Sciatic nerve (tissue), 2 donors: ENCODE results near the gene SCAF1. TPM values are rescaled to one million over a fixed set of nuclear protein-coding genes. Genes with fewer than 3 reads are reported as not detected.

Experiments used
- ATAC-seq: fragments of 200-7000 bp; cut with Tn5 transposase; one replicate; pipeline ENCODE4 v1.9.1; 2020; ENCODE audit warnings: mild to moderate bottlenecking, moderate library complexity
- DNase-seq: peaks from one replicate; pipeline ENCODE4 v3.0.0-alpha.2; 2020; ENCODE audit warnings: low spot score
- intact Hi-C: fragments of 100-400 bp; cut with DNase I; formaldehyde crosslinking; loops from one replicate; pipeline ENCODE4 v1.14.2; 2022
- total RNA-seq: library from RNA; stranded (reverse); fragmentation: NEBNext Ultra II Directional; extraction: Animal tissue kit (Norgen Biotek cat#: 25700); gene quantifications from one replicate; pipeline ENCODE4 v1.2.1, GENCODE V29; 2021
- donor health status: DM: no; HTN: no; CAD: no.
- donor health status: DM: no; HTN: no; CAD: no.

SCAF1 gene
- total RNA-seq, 1 donor from 2014 or later: 65.5 TPM

DNA sequence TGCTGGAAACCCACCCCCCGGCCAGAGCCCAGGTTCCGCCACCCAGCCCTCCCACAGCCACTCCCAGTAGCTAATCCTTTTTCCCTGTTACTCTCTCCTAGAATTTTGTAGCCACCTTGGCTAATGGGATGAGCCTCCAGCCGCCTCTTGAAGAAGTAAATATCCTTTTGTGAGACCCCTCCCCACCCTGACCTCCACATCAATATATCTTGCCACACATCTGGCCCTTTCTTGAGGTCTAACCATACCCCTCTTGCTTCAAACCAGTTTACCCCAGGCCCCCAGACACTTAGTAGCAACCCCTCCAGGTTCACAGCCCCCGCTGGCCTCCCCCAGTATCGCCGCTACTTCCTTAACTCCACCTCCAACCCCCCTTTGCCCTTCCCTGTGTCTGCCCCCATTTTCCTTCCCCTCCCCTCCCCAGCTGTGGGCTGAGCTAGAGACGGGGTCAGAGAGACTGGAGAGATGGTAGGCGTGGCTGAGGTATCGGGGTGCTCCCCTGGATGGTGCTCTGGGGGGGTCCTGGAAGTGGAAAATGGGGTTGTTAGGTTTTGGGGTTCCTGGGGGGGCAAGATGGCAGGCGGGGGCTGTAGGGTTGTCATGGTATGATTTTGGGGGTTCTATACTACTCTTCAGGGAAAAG lies 37.9 kb downstream of the SCAF1 start:
- ATAC-seq: no peak
- intact Hi-C loops: loop anchor here (10.0 kb wide), 1 partner anchor 95 kb away; the partner anchor contains the start of genes NOSIP and PRRG2

DNA sequence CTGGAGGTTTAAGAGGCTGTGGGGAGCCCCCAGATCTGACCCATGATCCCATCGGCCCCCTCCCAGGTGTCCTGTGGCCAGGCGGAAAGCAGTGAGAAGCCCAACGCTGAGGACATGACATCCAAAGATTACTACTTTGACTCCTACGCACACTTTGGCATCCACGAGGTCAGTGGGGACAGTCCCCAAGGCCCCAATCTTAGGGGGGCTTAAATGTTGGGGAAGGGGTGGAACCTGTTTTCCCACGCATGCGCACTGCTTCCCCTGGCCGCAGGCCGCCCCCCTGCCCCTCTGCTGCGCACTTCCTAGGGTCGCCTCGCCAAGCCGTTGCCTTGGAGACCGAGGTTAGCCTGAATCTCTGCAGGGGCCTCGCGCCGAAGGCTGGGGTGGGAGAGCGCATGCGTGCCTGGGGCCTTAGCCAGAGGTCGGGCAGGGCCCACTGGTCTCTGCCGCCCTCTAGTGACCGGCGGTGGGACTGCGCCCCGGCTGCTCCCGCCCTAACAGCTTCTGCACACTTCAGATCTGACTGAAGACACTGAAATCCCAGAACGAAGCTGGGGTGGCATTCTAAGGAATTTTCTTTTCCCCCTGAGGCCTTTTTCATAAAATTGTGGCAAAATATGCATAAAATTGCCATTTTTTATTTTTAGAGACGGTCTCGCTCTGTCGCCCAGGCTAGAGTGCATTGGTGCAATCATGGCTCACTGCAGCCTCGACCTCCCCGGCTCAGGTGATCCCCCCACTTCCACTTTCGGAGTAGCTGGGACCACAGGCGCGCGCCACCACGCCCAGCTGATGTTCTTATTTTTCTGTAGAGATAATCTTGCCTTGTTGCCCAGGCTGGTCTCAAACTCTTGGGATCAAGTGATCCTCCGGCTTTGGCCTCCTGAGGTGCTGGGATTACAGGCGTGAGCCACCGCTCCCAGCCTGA lies 38.7 kb downstream of the SCAF1 start:
- intact Hi-C loops: no loop called here
- peak; percentile 7 for ATAC-seq

More for the DNA sequence above, 37.9 kb downstream of the SCAF1 start:
- DNase-seq: peak; percentile 61

DNA sequence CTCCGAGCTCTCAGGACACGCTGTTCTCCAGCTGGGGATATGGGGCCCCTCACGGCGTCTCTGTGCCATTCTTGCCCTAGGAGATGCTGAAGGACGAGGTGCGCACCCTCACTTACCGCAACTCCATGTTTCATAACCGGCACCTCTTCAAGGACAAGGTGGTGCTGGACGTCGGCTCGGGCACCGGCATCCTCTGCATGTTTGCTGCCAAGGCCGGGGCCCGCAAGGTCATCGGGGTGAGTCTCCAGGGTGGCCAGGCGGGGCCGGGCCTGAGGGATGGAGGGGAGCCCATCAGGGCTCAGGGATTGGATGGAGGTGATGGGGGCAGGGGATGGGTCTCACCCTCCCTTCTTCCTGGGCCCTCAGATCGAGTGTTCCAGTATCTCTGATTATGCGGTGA lies 39.8 kb downstream of the SCAF1 start:
- no peak for DNase-seq
- intact Hi-C loops: no loop called here
- no peak for ATAC-seq

More for the DNA sequence above, 38.7 kb downstream of the SCAF1 start:
- peak; percentile 95 for DNase-seq

DNA sequence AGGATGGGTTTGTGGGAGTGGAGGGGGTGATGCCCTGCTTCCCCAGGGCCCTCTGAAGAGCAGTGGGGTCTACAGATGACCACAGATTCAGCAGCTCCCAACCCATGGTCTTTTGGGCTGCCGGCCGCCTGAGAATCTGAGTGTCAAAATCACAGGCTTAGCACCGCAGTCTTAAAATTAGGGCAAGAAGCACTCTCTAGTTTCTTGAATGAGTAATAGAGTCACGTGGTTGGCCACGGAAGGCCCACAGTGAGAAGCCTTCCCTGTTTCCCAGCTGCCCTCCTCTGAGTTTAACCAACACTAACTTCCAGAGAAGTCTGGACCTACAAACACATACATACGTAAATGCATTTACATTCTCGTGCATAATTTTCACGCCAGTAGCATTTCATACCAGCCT lies 40.3 kb downstream of the SCAF1 start:
- intact Hi-C loops: no loop called here

DNA sequence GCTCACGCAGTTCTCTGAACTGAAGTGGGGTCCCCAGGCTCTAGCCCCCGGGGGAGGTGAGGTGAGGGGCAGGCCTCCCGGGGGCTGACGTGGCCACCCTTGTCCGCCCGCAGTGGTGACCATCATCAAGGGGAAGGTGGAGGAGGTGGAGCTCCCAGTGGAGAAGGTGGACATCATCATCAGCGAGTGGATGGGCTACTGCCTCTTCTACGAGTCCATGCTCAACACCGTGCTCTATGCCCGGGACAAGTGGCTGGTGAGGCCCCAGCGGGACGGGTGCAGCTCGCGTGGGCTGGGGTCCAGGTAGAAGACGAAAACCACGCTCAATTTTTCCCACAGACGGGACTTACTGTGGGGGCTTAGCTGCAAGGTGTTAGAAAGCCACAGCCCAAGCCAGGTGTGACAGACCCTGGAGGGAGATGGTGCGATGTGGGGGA lies 41.8 kb downstream of the SCAF1 start:
- intact Hi-C loops: no loop called here
- no peak for DNase-seq
- no peak for ATAC-seq

More for the DNA sequence above, 40.3 kb downstream of the SCAF1 start:
- no peak for DNase-seq
- no peak for ATAC-seq

DNA sequence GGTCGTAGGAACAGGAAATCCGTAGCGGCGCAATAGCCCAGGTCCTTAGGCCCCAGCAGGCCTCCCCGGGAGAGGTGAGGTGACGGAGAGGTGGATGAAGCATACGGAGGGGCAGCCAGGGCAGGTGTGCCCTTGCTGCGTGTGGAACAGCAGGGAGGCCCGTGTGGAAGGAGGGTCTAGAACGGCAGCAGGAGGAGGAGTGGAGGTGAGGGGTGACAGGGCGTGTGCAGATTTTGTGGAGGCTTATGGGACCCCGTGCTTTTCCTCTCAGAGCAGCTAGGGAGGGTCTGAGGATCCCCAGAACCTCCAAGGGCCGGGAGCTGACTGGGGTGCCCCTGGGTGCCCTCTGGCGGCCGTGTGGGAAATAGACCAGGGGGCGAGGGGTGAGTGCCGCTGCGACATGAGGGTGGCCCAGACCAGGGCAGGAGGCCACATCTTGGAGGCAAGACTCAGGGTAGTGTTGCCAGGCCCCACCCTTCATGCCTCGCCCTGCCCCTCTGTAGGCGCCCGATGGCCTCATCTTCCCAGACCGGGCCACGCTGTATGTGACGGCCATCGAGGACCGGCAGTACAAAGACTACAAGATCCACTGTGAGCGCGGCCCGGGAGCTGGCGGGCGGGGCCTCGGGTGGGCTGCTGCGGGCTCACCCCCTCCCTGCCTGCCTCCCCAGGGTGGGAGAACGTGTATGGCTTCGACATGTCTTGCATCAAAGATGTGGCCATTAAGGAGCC lies 42.4 kb downstream of the SCAF1 start:
- no peak for ATAC-seq
- intact Hi-C loops: no loop called here
- DNase-seq: no peak

DNA sequence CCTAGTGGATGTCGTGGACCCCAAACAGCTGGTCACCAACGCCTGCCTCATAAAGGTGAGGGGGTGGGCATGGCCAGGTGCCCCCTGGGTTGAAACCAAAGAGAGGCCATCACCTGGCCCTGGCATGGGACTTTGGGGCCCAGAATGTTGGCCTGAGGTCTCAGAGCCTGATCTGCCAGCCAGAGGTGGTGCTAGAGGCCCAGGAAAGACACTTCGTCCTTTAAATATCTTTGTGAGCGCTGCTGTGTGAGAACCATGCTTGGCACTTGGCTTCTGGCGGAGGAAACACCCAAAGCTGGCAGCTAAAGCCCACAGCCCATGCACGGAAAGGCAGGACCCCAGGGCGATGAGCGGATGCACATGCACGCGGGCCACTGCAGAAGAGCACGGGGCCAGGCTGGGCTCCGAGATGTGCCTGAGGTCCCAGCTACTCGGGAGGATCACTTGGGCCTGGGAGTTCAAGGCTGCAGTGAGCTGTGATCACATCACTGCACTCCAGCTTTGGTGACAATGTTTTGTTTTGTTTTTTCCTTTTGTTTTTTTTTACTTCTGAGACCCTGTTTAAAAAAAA lies 43.1 kb downstream of the SCAF1 start:
- intact Hi-C loops: no loop called here
- no peak for ATAC-seq
- DNase-seq: no peak

DNA sequence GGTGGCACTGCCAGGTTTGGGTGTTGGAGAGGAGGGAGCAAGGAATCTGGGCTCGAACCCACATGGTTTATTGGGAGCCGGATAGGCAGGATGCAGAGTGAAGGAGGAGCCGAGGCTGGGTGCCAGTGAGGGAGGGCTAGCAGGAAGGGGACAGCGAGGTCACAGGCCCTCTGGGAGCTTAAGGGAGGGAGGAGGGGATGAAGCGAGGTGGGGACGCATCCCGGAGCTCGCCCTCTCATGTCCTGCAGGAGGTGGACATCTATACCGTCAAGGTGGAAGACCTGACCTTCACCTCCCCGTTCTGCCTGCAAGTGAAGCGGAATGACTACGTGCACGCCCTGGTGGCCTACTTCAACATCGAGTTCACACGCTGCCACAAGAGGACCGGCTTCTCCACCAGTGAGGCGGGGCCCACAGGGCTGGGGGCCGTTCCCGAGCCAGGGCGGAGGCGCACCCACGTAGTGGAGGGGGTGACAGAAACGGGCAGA lies 43.9 kb downstream of the SCAF1 start:
- ATAC-seq: no peak
- DNase-seq: no peak
- intact Hi-C loops: no loop called here

DNA sequence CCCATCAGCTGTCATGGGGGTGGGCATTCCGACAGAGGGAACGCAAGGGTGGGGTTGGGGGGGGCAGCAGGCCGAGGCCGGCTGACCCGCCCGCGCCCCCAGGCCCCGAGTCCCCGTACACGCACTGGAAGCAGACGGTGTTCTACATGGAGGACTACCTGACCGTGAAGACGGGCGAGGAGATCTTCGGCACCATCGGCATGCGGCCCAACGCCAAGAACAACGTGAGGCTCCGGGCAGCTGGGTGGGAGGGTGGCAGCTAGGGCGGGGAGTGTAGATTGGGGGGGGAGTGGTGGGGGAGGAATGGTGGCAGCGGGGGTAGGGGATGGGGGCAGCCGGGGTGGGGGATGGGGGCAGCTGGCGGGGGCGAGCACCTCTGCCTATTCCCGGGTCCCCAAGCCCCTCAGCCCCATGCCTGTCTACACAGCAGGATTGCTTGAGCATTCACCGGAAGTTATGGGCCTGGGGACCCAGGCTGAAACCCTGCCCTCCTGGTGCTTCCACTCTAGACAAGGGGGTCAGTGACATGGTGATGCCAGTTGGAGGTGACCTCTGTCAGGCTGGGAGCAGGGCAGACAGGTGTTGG lies 44.6 kb downstream of the SCAF1 start:
- DNase-seq (no peak), ATAC-seq (no peak)
- intact Hi-C loops: no loop called here

DNA sequence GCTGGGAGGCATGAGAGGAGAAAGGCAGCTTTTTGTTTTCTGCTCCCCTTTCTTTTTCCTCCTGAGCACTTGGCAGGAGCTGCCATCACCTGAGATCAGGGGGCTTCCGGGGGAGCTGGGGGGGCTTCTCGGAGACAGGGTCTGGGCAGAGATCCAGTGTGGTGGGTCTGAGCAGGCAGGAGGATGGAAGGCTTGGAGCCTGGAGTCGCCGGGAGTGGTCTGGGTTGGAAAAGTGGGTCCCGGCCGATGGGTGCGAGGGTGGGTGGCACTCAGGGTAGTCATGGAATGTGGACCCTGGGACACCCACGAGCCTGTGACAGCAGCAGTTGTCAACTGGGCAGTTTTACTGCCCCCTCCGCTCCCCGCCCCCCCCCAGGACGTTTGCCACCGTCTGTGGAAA lies 45.1 kb downstream of the SCAF1 start:
- intact Hi-C loops: no loop called here
- ATAC-seq (no peak), DNase-seq (no peak)

DNA sequence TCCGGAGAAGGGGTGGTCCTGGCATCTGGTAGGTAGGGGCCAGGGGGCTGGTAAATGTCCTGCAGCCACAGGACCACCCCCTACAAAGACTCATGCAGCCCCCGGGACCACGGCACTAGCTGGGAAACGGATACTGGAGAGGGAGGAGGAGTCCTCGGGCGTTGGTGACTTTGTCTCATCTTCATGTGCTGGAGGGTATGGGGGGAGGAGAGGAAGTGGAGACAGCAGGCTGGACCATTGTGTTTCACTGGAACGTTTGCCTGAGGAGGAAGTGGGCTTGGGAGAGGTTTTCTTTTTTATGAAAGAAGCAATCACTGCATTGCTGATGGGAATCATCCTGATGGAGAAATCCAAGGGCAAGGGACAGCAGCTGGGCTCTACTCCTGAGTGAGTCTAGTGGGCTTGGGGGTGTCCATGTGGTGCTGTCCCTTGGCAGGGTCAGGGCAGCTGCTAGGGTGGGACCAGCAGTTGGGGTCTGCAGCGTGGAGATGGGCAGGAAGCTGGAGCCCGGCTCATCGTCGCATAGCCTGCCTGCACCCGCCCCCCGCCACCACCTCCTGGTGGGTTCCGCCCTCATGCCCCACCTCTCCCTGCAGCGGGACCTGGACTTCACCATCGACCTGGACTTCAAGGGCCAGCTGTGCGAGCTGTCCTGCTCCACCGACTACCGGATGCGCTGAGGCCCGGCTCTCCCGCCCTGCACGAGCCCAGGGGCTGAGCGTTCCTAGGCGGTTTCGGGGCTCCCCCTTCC lies 45.7 kb downstream of the SCAF1 start:
- DNase-seq (no peak), ATAC-seq (no peak)
- intact Hi-C loops: no loop called here

DNA sequence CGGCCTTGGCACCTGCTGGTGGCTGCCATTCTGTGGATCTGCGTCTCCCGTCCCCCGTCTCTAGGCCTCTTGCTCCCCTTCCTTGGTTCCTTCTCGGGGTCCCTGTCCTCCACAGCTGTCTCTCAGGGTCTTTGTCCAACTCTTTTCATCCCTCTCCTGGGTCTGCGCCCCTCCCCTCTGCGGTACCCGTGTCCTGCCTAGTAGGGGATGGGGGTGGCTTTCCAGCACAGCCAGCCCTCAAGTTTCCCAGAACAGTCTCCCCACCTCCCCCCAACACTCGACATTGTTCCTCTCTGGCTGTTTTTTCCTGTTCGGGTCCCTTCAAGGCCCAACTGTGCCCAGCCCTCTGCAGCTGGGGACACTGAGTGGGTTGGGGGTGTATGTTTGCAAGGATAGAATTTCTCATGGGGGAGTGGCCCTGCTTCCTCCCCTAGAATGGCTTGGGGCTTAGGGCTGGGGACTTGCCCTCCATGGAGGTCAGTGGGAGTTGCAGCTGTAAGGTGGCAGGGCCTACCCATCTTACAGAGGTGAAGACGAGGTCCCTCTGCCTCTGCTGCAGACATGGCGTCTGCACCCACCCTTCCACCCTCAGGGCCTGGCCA lies 46.6 kb downstream of the SCAF1 start:
- no peak for ATAC-seq
- intact Hi-C loops: no loop called here
- DNase-seq: no peak

DNA sequence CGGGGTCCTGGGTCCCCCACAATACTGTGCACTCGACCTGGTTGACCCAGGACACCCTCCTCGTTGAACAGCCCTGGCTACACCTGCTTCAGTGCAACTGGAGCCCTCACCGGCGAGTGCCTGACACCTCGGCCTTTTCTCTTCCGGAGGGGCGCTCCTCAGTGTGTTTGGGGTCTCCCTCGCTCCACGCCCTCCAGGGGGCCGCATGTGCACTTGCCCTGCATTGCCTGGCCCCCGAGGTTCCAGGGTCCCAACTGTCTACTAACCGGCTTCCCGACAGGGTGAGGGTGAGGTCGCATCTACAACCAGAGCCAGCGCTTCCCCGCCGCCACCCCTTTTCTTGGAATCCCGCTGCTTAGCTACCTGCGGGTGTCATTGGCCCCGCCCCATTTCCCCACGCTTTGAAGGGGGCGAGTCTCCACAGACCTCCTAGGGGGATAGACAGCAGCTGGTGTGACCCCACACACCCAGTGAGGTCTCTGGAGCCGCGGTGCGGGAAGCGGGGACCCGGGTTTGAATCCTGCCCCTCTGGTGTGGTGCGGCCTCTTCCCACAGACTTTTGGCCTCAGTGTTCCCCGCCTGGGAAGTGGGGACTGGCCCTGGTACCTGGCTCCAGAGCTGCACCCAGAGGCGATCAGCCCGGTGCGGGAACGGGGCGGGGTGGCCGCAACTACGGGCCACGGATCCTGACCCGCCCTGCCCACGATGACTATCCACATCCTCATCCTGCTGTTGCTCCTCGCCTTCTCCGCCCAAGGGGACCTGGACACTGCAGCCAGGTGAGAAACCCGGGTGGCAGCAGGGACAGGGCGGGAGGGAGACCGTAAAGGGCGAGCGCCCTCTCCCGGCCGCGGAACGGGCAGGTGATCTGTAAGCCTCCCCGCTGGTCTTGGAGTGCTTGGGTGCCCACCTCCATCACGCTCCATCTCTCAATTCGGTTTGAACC lies 47.4 kb downstream of the SCAF1 start, which contains the start of gene ADM5:
Gene ADM5 (plus strand): TSS at position 462 of the 946 bp plus-strand sequence. CDS start 244 bp downstream, at position 706.
- intact Hi-C loops: no loop called here
- ATAC-seq (peak; percentile 39), DNase-seq (no peak)

DNA sequence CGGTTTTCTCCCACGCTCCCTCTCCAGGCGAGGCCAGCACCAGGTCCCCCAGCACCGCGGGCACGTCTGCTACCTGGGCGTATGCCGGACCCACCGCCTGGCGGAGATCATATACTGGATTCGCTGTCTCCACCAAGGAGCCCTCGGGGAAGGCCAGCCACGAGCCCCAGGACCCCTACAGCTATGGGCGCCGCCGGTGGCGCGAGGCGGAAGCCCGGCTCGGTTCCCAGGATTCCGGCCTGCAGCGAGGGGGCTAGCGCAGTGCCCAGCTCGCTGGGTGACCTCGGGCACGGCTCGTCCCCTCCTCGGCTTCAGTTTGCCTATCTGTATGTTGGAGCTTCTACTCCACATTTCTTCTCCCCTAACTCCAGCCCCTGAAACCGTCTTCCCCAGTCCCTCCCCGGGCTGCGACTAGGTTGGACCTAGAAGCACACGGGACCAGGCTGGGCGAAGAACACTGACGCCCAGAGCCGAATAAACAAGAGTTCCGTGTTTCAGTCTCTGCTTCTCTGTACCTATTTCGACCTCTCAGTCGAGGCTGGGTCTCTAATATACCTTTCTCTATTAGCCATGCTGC lies 48.2 kb downstream of the SCAF1 start:
- intact Hi-C loops: no loop called here
- DNase-seq (no peak), ATAC-seq (peak; percentile 7)

DNA sequence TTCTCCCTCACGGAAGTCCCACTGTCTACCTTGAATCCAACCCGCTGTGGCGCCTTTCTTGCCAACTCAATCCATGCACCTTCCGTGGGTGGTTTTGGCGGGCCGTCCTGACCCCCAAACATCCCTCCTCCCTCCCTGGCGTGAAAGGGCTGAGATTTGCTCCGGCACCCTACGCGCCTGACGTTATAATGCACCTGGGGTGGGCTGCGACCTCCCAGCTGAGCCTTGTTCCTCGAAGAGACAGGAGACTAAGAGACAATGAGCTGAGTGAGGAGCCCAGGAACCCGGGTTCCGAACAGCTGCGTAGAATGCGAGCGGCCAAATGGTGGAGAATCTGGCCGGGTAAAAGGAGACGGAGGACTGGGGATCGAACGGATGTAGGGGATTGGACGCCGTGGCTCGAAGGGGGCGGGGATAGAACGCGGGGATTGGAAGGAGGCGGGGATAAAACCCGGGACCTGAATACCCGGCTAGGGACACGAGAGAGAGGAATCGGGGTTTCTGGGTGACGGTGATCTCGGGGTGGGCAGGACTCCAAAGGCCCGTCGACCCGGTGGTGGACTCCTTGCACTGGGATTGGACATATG lies 48.7 kb downstream of the SCAF1 start, which contains the start of gene CPT1C:
Gene CPT1C (plus strand): TSS at position 461 of the 587 bp plus-strand sequence. CDS start 1,137 bp downstream, outside the sequence.
- DNase-seq (peak; percentile 85), ATAC-seq (peak; percentile 82)
- intact Hi-C loops: no loop called here
